Epithelial cell of proximal tubule (primary cell): ENCODE measurements around the gene RSF1. TPM values are rescaled to one million over a fixed set of nuclear protein-coding genes. Genes with fewer than 3 reads are reported as not detected.

Source experiments
- DNase-seq: peaks from one replicate; pipeline ENCODE4 v3.0.0-alpha.2; 2011; ENCODE audit warnings: low read depth
- H3K4me3 ChIP-seq: 2 replicates; pipeline ENCODE4 v1.5.1; 2011; ENCODE audit warnings: low read depth, mild to moderate bottlenecking, low read length
- CTCF ChIP-seq: conservative IDR thresholded peaks from 2 replicates; pipeline ENCODE4 v1.5.1; 2012; ENCODE audit warnings: low read depth, mild to moderate bottlenecking, low read length
- total RNA-seq: library from RNA; depleted of rRNA; stranded (reverse); fragments of >200 nt; gene quantifications from 2 replicates; pipeline ENCODE4 v1.2.3, GENCODE V29; 2015

RSF1 gene
- total RNA-seq, 1 donor from 2014 or later, result 46.7 TPM

- TF ChIP-seq CTCF, result no peak
- no peak overlapping the region for H3K4me3 ChIP-seq
- DNase-seq, result no peak
Observed at GRCh38 chr11:77668760-77669159, 151.8 kb downstream of the RSF1 start.

- no peak for TF ChIP-seq CTCF
- DNase-seq, result no peak
- no peak overlapping the region for H3K4me3 ChIP-seq
Observed at GRCh38 chr11:77665240-77665965, 155.1 kb downstream of the RSF1 start.

- no peak for TF ChIP-seq CTCF
- H3K4me3 ChIP-seq, result no peak overlapping the region
- DNase-seq, result no peak
Observed at GRCh38 chr11:77661670-77662069, 158.9 kb downstream of the RSF1 start.

GRCh38 chr11:77660947-77661346, 159.6 kb downstream of the RSF1 start:
- no peak for DNase-seq
- TF ChIP-seq CTCF, result no peak
- H3K4me3 ChIP-seq, result no peak overlapping the region

GRCh38 chr11:77658213-77659013, 162.1 kb downstream of the RSF1 start:
- no peak for DNase-seq
- no peak overlapping the region for H3K4me3 ChIP-seq
- TF ChIP-seq CTCF, result no peak

GRCh38 chr11:77656362-77656761, 164.2 kb downstream of the RSF1 start:
- no peak for DNase-seq
- TF ChIP-seq CTCF, result no peak
- H3K4me3 ChIP-seq, result no peak overlapping the region
